Measurements from ENCODE around the gene PMIS2. TPM values are rescaled to one million over a fixed set of nuclear protein-coding genes. Genes with fewer than 3 reads are reported as not detected.

PMIS2 gene
- total RNA-seq, 4 donors from 2014 or later = not detected

DNA sequence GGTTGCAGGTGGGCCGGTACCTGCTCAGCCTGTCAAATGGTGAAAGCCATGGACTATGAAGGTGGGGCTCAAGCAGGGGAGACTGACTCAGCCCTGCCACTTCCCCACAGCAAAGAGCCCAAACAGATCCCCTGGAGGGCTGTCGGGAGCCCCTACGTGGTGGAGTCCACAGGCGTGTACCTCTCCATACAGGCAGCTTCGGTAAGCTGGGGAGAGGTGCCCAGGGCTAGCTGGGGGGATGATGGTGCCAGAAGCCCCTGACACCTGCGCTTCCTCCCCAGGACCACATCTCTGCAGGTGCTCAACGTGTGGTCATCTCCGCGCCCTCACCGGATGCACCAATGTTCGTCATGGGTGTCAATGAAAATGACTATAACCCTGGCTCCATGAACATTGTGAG is 43.8 kb upstream of the PMIS2 start:
- H3K36me3 ChIP-seq = peaks cover 0 to 5% of the 10 kb centered on the region in 2 donors
- H3K27me3 ChIP-seq = no peaks in the 10 kb centered on the region
- H3K4me1 ChIP-seq = peaks cover 18 to 21% of the 10 kb centered on the region in 2 donors
- no peaks in the 10 kb centered on the region for H3K9me3 ChIP-seq
- intact Hi-C loops (cut with DNase I; ENCODE audit: low total_unique reads) (no loop called here), in situ Hi-C loops (cut with MboI; ENCODE audit: low sequenced_read_pairs in 4 of 4) (loop anchor here in 2 of 4 donors (10.0 to 25.0 kb wide), 2 partner anchors 170 to 173 kb away; partner anchors contain the start of genes KMT2B (in 2 of the 2) and ZBTB32 (in 1 of the 2))
- TF ChIP-seq POLR2A (IDR thresholded peaks at IDR 0.05) = no peak
- TF ChIP-seq, protein P1, sequence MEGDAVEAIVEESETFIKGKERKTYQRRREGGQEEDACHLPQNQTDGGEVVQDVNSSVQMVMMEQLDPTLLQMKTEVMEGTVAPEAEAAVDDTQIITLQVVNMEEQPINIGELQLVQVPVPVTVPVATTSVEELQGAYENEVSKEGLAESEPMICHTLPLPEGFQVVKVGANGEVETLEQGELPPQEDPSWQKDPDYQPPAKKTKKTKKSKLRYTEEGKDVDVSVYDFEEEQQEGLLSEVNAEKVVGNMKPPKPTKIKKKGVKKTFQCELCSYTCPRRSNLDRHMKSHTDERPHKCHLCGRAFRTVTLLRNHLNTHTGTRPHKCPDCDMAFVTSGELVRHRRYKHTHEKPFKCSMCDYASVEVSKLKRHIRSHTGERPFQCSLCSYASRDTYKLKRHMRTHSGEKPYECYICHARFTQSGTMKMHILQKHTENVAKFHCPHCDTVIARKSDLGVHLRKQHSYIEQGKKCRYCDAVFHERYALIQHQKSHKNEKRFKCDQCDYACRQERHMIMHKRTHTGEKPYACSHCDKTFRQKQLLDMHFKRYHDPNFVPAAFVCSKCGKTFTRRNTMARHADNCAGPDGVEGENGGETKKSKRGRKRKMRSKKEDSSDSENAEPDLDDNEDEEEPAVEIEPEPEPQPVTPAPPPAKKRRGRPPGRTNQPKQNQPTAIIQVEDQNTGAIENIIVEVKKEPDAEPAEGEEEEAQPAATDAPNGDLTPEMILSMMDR (IDR thresholded peaks at IDR 0.05 in 4 of 5, conservative IDR thresholded peaks at IDR 0.05 in 1 of 5) = no peak
- no peak overlapping the region for H3K27ac ChIP-seq
- ATAC-seq (no peak), DNase-seq (no peak)
- no peak overlapping the region for H3K4me3 ChIP-seq

DNA sequence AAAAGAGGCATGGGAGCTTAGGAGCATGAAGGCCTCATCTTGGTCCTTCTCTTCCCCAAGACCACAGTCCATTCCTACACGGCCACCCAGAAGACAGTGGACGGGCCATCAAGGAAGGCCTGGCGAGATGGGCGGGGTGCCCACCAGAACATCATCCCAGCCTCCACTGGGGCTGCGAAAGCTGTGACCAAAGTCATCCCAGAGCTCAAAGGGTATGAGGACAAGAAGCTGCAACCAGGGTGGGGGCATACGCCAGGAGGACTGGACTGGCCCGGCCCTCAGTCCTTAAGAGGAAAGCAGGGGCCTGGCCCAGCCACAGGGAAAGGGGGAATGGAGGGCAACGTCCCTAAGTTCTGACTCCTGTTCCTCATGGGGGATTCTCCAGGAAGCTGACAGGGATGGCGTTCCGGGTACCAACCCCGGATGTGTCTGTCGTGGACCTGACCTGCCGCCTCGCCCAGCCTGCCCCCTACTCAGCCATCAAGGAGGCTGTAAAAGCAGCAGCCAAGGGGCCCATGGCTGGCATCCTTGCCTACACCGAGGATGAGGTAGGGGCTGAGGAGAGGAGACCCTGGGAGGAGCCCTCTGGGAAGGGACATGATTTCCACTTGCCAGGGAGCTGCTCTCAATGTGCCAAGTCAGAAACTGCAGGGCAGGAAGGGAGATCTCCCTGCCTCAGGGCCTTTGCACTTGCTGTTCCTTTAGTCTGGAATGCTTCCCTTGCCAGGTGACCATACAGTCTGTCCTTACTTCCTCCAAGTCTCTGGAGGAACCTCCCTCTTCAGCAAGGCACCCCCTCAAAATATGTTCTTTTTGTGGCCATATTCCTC is 42.5 kb upstream of the PMIS2 start:
- intact Hi-C loops (cut with DNase I; ENCODE audit: low total_unique reads) (loop anchor here (2.0 kb wide), 3 partner anchors 101 to 387 kb away; partner anchors contain the start of gene USF2), in situ Hi-C loops (cut with MboI; ENCODE audit: low sequenced_read_pairs in 4 of 4) (loop anchor here in 2 of 4 donors (10.0 to 25.0 kb wide), 2 partner anchors 169 to 171 kb away; partner anchors contain the start of genes KMT2B (in 2 of the 2) and ZBTB32 (in 1 of the 2))
- Histone ChIP-seq H3K27ac (no peak overlapping the region), H3K27me3 (no peaks in the 10 kb centered on the region), H3K9me3 (no peaks in the 10 kb centered on the region), H3K4me3 (no peak overlapping the region), H3K4me1 (peaks cover 18 to 21% of the 10 kb centered on the region in 2 donors), H3K36me3 (peaks cover 0 to 11% of the 10 kb centered on the region in 2 donors)
- ATAC-seq (no peak), DNase-seq (no peak)
- TF ChIP-seq, protein P1 (IDR thresholded peaks at IDR 0.05 in 4 of 5, conservative IDR thresholded peaks at IDR 0.05 in 1 of 5) = no peak
- TF ChIP-seq POLR2A (IDR thresholded peaks at IDR 0.05) = no peak

- Histone ChIP-seq H3K27me3 (no peaks in the 10 kb centered on the region), H3K4me1 (peaks cover 18 to 24% of the 10 kb centered on the region in 2 donors), H3K27ac (peak overlapping the region; percentile 80 to 89 (median 87)), H3K36me3 (peaks cover 0 to 11% of the 10 kb centered on the region in 2 donors), H3K4me3 (peak overlapping the region; percentile 71 to 90 (median 80)), H3K9me3 (no peaks in the 10 kb centered on the region)
- intact Hi-C loops (cut with DNase I; ENCODE audit: low total_unique reads) (loop anchor here (2.0 kb wide), 3 partner anchors 101 to 387 kb away; partner anchors contain the start of gene USF2), in situ Hi-C loops (cut with MboI; ENCODE audit: low sequenced_read_pairs in 4 of 4) (loop anchor here in 2 of 4 donors (10.0 to 25.0 kb wide), 2 partner anchors 168 to 171 kb away; partner anchors contain the start of genes KMT2B (in 2 of the 2) and ZBTB32 (in 1 of the 2))
- DNase-seq (no peak), ATAC-seq (no peak)
- TF ChIP-seq, protein P1 (IDR thresholded peaks at IDR 0.05 in 4 of 5, conservative IDR thresholded peaks at IDR 0.05 in 1 of 5) = no peak
Observed at GRCh38 chr19:35544110-35544802, 41.7 kb upstream of the PMIS2 start.

DNA sequence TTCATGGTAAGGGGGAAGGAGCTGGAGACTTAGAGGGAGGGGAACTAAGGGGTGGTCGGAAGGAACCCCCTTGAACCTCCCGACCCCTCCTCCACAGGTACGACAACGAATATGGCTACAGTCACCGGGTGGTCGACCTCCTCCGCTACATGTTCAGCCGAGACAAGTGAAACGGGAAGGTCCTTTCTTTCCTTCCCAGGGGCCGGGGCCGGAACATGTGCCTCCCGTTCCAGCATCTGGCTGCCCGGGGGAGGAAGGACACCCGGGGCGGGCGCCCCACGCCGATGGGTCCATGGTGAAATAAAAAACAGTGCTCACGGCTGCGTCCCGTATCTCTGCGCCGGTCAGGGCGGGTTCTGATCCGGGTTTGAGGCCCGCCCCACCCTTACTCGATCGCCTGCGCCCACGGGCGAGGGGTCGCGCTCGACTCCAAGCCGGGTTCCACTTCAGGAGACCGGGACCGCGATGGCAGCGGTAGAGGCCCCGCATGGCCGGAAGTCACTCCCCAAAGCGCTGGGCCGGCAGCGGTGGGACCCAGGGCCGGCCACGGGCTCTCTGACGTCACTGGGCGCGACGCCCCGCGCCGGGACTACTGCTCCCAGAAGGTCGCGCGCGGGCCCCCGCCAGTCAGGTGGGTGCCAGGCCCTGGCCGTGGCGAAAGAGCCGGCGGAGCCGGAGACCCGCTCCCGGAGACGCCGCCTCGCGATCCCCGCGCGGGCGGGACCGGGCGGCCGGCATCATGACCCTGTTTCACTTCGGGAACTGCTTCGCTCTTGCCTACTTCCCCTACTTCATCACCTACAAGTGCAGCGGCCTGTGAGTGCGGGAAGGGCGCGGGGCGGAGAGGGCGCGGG is 40.7 kb upstream of the PMIS2 start, which contains the start of gene TMEM147:
TMEM147 (plus strand) TSS at position 626 of the 854 bp plus-strand sequence; CDS start at position 740, 114 bp downstream.
- no peaks in the 10 kb centered on the region for H3K27me3 ChIP-seq
- intact Hi-C loops (cut with DNase I; ENCODE audit: low total_unique reads) = loop anchor here (1.0 to 2.0 kb wide), 6 partner anchors 67 to 386 kb away; partner anchors contain the start of genes HAUS5 and USF2
- peaks cover 0 to 11% of the 10 kb centered on the region in 2 donors for H3K36me3 ChIP-seq
- H3K4me1 ChIP-seq = peaks cover 18 to 25% of the 10 kb centered on the region in 2 donors
- in situ Hi-C loops (cut with MboI; ENCODE audit: low sequenced_read_pairs in 4 of 4) = loop anchor here in 2 of 4 donors (10.0 to 25.0 kb wide), 2 partner anchors 167 to 170 kb away; partner anchors contain the start of genes KMT2B (in 2 of the 2) and ZBTB32 (in 1 of the 2)
- peak; percentile 91 to 92 for ATAC-seq
- H3K9me3 ChIP-seq = no peaks in the 10 kb centered on the region
- peak within 1 kb of the TSS; percentile 80 to 89 (median 87) for H3K27ac ChIP-seq
- peak; percentile 63 to 70 for TF ChIP-seq POLR2A (IDR thresholded peaks at IDR 0.05)
- TF ChIP-seq, protein P1 (IDR thresholded peaks at IDR 0.05 in 4 of 5, conservative IDR thresholded peaks at IDR 0.05 in 1 of 5) = no peak
- H3K4me3 ChIP-seq = peak within 1 kb of the TSS; percentile 71 to 90 (median 80)
- DNase-seq = peak; percentile 87
